Measurements from ENCODE around the gene KIAA1328.
"Not testable (repeated sequence)": the region's sequence is repeated elsewhere in the genome, so short reads cannot be mapped to it uniquely, and the experiment has no call there.

KIAA1328 gene

DNA sequence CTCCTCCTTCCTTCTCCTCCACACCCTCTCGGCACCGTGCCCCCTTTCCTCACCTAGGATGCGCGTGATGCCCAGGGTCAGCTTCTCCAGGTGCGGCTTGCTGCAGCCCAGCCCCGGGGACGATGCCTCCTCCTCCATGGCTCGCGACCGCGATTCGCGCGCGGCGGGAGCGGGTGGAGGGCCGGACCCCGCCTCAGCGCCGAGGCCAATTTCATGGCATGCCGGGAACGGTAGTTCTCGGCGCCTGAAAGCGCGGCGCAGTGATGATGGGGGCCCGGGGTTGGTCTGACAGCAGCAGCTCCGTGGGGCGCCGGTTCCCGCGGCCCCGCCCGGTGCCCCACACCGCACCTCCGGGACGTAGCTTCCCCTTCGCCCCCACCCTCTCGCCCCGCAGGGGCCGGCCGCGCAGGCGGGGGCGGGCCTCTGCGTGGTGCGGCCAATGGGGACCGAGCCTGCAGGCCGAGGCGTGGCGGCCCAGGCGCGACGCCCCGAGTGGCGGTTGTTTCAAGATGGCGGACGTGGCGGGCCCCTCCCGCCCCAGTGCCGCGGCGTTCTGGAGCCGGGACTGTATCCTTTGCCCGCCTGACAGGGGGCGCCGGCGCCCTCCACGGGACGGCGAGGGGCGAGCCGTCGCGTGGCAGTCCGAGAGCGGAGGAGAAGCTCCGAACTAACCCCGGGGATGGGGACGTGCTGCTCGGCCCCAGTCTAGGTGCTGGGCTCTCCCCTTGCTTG lies at the start of gene KIAA1328, which contains the start of gene TPGS2:
TSS of gene KIAA1328 (plus strand) at position 498 of the 732 bp plus-strand sequence. CDS start at position 510, 12 bp downstream.
TSS of gene TPGS2 (minus strand) at position 373 of the 732 bp plus-strand sequence. CDS start at position 138, 235 bp downstream.
- peak; percentile 74 to 80 for DNase-seq (ENCODE audit: low read depth in 1 of 2, low spot score in 1 of 2)

DNA sequence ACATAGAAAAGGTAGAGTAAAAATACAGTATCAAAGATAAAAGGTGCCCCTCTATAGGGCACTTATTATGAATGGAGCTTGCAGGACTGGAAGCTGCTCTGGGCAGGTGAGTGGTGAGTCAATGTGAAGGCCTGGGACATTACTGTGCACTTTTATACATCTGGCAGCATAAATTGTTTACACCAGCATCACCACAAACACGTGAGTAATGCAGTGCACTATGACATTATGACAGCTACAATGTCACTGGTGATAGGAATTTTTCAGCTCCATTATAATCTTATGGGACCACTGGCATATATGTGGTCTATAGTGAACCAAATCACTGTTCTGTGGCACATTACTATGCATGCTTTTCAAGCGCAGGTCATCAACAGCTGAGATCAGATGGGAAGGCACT lies 48.2 kb upstream of the KIAA1328 start:
- no peak for DNase-seq (ENCODE audit: low read depth in 1 of 2, low spot score in 1 of 2)

DNA sequence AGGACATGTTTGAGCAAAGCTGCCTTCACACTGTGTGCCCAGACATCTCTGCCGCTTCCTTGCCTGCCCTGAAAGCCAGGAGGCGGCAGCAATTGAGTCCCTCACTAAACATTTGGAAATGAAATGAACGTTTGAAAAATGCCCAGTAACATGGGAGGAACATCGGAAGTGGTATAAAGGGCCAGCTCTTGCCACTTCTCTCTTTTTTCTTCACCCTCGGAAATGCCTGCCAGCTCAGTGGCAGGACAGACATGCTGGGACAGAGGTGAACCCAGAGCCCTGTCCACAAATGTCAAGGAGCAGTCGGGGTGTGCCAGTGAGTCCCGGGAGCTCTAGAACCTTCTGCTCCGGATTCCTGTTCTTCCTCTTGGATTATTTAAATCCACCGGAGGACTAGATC lies 46.2 kb upstream of the KIAA1328 start:
- DNase-seq (ENCODE audit: low read depth in 1 of 2, low spot score in 1 of 2) = no peak

DNA sequence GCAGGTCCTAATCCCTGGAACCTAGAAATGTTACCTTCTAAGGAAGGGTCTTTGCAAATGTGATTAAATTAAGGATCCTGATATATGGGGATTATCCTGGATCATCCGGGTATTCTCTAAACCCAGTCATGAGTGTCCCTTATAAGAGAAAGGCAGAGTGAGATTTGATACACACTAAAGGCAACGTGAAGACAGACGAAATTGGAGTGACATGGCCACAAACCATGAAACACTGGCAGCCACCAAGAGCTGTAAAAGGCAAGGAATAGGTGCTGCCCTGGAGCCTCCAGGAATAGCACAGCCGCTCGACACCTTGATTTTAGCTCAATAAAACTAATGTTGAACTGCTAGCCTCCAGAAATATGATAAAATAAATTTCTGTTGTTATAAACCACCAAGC lies 45.1 kb upstream of the KIAA1328 start:
- DNase-seq (ENCODE audit: low read depth in 1 of 2, low spot score in 1 of 2) = no peak

- no peak for DNase-seq (ENCODE audit: low read depth in 1 of 2, low spot score in 1 of 2)
Measured at GRCh38 chr18:36786686-36787085, 42.2 kb upstream of the KIAA1328 start.

- DNase-seq (ENCODE audit: low read depth in 1 of 2, low spot score in 1 of 2) = no peak
Measured at GRCh38 chr18:36792634-36793283, 36.2 kb upstream of the KIAA1328 start.

DNA sequence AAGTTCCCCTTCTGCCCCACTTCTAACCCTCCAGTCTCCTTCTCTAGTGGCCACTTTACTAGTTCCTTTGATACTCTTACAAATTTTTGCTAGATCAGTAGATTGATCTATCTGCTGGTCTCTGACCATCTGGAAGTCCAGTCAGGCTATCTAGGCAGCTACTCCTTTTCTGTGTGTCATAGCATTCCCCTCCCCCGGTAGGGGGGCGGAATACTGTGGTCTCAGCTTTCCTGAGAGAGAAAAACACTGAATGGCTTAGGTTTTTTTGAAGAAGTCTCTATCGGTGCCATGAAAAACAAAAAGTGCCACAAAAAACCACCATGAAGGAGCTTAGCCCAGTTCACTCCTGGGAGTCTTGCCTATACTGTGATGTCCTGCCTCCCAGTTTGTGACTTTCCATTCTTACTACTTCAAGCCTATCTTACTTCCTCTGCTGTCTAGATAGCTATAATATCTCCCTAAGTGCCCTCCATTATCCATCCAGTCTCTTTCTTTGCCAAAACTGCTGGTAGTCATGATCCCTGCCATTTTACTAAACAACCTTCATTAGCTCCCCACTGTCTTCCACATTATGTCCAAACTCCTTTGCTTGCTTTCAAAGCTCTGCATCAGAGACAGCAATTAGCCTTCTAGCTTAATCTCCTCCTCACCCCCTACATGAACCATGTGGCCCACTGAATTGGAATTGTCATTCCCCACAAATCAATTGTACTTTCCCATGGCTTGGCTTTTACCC lies 30.0 kb upstream of the KIAA1328 start:
- no peak for DNase-seq (ENCODE audit: low read depth in 1 of 2, low spot score in 1 of 2)

DNA sequence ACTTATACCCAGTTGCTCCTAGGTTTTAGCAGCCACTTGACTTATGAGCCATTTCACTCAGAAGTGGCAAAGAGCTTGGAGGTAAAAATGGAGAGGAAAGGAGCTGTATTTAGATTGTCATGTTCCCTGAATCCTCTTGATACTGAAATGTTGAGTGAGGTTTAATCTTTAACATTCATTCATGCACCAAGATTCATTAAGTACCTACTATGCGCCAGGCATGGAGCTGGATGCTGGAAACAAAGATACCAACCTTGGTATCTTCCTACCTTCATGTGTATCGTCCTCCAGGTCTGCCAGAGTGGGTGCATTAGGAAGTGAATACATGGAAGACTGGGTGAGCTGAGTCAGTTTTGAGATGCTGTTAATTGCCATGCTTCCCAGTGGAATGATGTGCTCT lies 23.8 kb upstream of the KIAA1328 start:
- no peak for DNase-seq (ENCODE audit: low read depth in 1 of 2, low spot score in 1 of 2)

DNA sequence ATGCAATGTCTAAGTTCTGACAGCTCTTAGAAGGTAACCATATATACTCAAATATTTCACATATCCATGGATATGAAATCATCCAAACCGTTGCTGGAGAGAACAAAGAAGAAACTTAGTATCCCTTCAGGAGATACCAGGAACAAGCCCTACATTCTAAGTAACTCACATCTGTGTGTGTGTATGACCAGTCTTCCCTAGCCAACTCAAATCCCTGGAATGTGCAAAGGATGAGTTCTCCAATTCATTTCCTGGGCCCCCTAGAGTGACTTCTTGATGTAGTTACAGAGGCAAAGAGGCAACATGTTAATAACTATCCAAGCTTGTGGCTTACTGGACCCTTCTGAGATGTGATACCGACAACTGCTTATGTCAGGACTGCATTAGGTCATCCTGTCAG lies 20.2 kb upstream of the KIAA1328 start:
- no peak for DNase-seq (ENCODE audit: low read depth in 1 of 2, low spot score in 1 of 2)

DNA sequence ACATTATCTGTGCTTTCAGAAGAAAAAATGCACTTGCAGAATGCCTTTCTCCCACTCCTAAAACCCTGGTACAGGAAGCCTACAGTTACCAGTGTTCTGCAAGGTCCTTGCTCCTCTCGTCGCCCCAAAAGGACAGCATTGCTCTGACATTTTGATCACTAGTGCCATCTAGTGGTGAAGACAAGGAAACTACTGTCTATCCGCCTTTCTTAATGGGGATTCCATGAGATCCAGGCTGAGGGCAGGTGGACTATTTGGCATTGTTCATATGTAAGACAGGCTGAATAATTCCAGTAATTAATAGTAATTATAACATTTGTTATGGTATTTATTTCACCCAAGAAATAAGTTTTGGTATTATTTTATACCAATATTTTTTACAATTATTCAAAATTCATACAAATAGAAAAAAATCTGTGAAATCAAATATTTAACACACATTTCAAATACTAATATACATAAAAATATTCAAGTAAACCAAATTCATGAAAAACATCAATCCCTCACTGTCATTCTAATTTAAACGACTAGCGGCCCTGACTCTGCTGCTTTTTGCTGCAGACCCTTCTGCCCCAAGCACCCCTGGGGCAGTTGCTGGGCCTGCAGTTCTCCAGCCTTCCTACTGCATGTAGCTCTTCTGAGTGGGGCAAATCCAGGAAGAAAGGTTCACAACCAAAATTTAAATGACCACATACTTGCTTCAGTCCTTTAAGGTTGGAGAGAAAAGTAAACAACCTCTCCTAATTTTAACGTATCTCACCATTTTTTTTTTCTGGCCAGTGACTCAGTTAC lies 19.1 kb upstream of the KIAA1328 start:
- peak in 1 of 2 donors; percentile 30 for DNase-seq (ENCODE audit: low read depth in 1 of 2, low spot score in 1 of 2)

DNA sequence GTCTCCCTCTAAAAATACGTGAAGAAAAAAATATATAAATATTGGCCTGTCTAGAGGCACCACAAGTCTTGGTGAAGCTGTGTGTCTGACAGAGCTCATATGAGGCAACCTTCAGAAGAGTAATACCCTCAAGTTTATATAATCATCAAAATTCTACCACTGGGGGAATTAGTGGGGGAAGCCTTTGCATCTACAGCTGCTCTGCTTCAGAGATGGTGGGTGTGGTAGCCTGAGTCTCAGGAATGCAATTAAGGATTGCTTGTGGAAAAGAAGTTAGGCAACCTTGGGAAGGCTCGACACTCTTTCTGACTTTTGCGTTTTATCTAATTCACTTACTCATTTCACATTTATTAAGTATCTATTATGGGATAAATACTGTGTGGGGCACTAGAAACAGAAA lies 17.5 kb upstream of the KIAA1328 start:
- DNase-seq (ENCODE audit: low read depth in 1 of 2, low spot score in 1 of 2) = no peak

DNA sequence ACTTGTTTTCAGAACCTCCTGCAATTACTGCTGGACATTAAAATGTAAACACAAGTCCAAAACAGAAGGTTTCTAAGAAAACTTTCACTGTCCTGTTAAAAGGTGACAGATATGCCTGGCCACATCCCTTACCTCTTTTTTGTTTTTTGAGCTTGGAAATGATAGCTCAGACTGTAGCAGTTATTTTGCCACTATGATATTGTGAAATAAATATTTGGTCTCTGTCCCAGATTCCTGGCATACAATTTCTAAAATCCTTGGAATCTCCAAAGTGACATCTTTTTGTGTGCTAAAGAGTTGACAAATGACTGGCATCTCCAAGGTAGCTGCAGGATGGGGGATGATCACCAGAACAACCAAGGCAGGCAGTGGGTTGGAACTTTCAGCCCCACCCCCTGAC lies 17.0 kb upstream of the KIAA1328 start:
- DNase-seq (ENCODE audit: low read depth in 1 of 2, low spot score in 1 of 2) = no peak

DNA sequence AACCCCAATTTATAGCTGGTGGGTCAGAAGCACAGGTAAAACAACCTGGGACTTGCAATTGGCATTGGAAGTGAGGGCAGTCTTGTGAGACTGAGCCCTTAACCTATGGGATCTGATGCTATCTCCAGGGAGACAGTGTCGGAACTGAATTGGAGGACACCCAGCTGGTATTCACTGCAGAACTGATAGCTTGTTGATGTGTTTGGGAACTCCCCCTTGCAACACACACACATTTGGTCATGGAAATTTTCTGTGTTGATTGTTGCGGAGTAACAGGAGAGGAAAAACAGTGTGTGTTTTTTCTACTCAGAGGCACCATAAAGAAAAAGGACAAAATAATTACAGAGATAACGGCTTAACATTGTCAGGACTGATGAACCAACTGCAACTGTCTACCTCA lies 16.2 kb upstream of the KIAA1328 start:
- no peak for DNase-seq (ENCODE audit: low read depth in 1 of 2, low spot score in 1 of 2)

GRCh38 chr18:36813101-36813775 lies 15.7 kb upstream of the KIAA1328 start:
- no peak for DNase-seq (ENCODE audit: low read depth in 1 of 2, low spot score in 1 of 2)

DNA sequence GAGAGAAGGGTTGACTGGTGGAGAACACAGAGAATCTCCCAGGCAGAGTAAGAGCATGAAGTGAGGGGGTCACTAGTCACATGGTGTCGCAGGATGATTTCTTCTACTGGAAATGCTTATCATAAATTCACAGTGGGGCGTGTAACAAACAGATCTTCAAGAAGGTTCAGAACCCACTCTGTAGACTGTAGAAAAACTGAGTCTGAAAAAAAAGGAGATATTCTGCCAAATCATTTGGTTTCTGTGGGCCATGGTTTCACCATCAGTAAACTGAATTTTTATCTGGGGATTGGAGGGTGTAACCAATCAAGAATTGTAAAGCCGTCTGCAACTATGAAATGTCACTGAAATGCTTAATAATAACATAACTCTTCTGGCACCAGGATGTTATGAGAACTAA lies 15.1 kb upstream of the KIAA1328 start:
- DNase-seq (ENCODE audit: low read depth in 1 of 2, low spot score in 1 of 2) = no peak

GRCh38 chr18:36814994-36815393 lies 13.9 kb upstream of the KIAA1328 start:
- DNase-seq (ENCODE audit: low read depth in 1 of 2, low spot score in 1 of 2) = no peak

DNA sequence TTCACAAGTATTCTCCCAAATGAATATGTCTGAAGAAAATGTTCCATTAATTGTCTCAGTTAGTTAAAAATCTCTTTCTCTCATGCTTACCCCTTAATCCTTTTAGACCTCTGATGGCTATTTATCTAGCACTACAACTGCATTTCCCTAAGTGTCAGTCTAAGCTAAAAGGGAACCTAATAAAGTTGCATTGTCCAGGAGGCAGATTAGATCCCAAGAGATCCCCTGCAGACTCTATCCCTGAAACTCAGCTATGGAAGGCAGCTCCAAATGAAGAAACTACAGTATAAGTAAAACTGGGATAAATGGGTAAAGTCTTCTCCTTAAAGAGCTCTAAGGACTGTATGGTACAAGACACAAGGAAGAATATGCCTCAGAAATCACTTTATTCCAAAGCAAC lies 12.8 kb upstream of the KIAA1328 start:
- not testable (repeated sequence) for DNase-seq (ENCODE audit: low read depth in 1 of 2, low spot score in 1 of 2)

GRCh38 chr18:36817039-36817438 lies 11.9 kb upstream of the KIAA1328 start:
- no peak for DNase-seq (ENCODE audit: low read depth in 1 of 2, low spot score in 1 of 2)

DNA sequence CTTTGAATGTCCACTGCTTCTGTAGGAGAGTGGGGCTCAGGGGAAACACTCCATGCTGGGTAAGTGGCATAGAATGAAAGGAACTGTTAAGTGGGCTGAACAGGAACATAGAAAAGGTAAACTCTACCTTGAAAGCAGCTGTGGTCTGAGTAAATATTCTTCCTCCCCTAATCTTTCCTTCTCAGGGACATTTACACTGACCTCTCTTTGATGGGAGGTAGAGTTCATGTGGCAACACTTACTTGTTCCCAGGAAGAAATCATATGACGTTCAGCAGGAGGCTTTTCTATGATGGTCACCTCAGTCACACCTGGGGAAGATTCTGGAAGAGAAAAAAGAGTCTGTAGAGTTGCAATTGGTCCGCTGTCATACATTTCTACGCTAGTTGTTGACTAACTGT lies 10.3 kb upstream of the KIAA1328 start:
- DNase-seq (ENCODE audit: low read depth in 1 of 2, low spot score in 1 of 2) = no peak

DNA sequence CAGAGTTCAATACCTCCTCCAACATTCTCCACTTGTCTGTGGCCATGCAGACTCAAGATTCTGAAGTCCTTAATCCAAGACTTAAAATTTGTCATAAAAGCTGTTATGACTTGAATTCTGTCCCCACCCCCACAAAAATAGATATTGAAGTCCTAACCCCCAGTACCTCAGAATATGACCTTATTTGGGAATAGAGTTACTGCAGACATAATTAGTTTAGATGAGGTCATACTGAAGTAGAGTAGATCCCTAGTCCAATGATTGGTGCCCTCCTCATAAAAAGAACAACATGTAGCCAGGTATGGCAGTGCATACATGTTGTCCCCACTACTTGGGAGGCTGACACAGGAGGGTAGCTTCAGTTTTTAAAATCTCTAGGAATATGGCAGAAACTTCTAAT lies 9.3 kb upstream of the KIAA1328 start:
- DNase-seq (ENCODE audit: low read depth in 1 of 2, low spot score in 1 of 2) = no peak

GRCh38 chr18:36821681-36822080 lies 7.2 kb upstream of the KIAA1328 start:
- no peak for DNase-seq (ENCODE audit: low read depth in 1 of 2, low spot score in 1 of 2)

All from activated CD4-positive, alpha-beta T cell treated with anti-CD3 and anti-CD28 coated beads, Interleukin-2, amount 50 U/mL, for 24 hours (primary cell).